RWPE2 (cell line): ENCODE results near the gene RPL35A.
"Not testable (repeated sequence)": the region's sequence is repeated elsewhere in the genome, so short reads cannot be mapped to it uniquely, and the experiment has no call there.

Experiments used
- ATAC-seq: fragments of 200-7000 bp; cut with Tn5 transposase; 3 replicates; pipeline ENCODE4 v1.9.1; 2021; ENCODE audit warnings: low read depth
- DNase-seq: peaks from one replicate; pipeline ENCODE4 v3.0.0-alpha.2; 2020; ENCODE audit warnings: low spot score
- H3K27ac ChIP-seq: fragments of 450-650 bp; 2 replicates; pipeline ENCODE4 v1.5.1; 2017; ENCODE audit warnings: mild to moderate bottlenecking; ENCODE audit not compliant: poor library complexity, severe bottlenecking
- H3K27me3 ChIP-seq: fragments of 250-450 bp; sonication (Bioruptor Pico); 2 replicates; pipeline ENCODE4 v1.5.1; 2021; ENCODE audit warnings: mild to moderate bottlenecking, moderate library complexity; ENCODE audit not compliant: insufficient read depth, poor library complexity, severe bottlenecking
- H3K36me3 ChIP-seq: fragments of 250-450 bp; sonication (Bioruptor Pico); 2 replicates; pipeline ENCODE4 v1.5.1; 2020; ENCODE audit warnings: low read depth, mild to moderate bottlenecking, moderate library complexity
- H3K4me1 ChIP-seq: fragments of 250-450 bp; sonication (Bioruptor Pico); 2 replicates; pipeline ENCODE4 v1.5.1; 2021; ENCODE audit warnings: mild to moderate bottlenecking, moderate library complexity; ENCODE audit not compliant: insufficient read depth, poor library complexity, severe bottlenecking
- H3K4me3 ChIP-seq: fragments of 250-450 bp; sonication (Bioruptor Pico); 2 replicates; pipeline ENCODE4 v1.5.1; 2021; ENCODE audit warnings: mild to moderate bottlenecking, moderate library complexity; ENCODE audit not compliant: severe bottlenecking
- H3K9me3 ChIP-seq: fragments of 250-450 bp; sonication (Bioruptor Pico); 2 replicates; pipeline ENCODE4 v1.5.1; 2021; ENCODE audit warnings: mild to moderate bottlenecking, moderate library complexity; ENCODE audit not compliant: severe bottlenecking
- CTCF ChIP-seq: fragments of 450-650 bp; IDR thresholded peaks from one replicate; pipeline ENCODE4 v1.5.1; 2017; ENCODE audit warnings: mild to moderate bottlenecking, moderate library complexity; ENCODE audit not compliant: poor library complexity, severe bottlenecking

RPL35A gene

DNA sequence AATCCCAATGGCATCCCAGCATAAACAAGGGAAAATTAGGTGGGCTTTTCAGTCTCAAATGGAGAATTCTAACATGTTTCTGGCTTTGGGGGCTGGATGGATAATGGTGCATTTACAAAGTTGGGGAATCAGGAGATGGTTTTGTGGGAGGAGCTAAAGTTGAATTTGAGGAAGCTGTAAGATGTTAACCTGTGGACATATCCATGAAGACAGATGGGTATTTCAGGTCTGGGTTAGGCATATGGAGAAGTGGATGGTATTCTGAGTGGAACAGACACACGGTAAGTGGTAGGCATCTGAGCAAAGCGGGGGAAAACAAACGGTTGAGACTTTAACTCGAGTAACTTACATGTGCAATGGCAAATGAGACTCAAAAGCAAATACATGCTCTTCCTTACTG, 8.4 kb downstream of the RPL35A start:
- Histone ChIP-seq H3K36me3 (peaks cover 30% of the 10 kb centered on the region), H3K27ac (peak overlapping the region; percentile 64), H3K4me1 (peaks cover 25% of the 10 kb centered on the region), H3K4me3 (no peak overlapping the region), H3K27me3 (no peaks in the 10 kb centered on the region), H3K9me3 (no peaks in the 10 kb centered on the region)
- DNase-seq (no peak), ATAC-seq (no peak)
- no peak for TF ChIP-seq CTCF

DNA sequence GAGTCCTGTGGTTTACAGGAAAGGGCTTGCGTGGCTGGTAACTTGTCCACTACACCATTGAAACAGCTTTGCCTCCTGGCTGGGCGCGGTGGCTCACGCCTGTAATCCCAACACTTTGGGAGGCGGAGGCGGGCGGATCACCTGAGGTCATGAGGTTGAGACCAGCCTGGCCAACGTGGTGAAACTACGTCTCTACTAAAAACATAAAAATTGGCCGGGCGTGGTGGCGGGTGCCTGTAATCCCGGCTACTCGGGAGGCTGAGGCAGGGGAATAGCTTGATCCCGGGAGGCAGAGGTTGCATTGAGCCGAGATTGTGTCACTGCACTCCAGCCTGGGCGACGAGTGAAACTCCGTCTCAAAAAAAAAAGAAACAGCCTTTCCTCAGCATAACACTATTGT, 8.9 kb downstream of the RPL35A start:
- Histone ChIP-seq H3K4me1 (peaks cover 23% of the 10 kb centered on the region), H3K36me3 (peaks cover 25% of the 10 kb centered on the region), H3K27ac (peak overlapping the region; percentile 64)
- not testable (repeated sequence) for ATAC-seq, H3K9me3 ChIP-seq, H3K4me3 ChIP-seq, DNase-seq, H3K27me3 ChIP-seq

GRCh38 chr3:197959500-197959890, 9.5 kb downstream of the RPL35A start:
- DNase-seq (no peak), ATAC-seq (no peak)
- peak overlapping the region; percentile 64 for H3K27ac ChIP-seq
- H3K4me1 ChIP-seq: peaks cover 23% of the 10 kb centered on the region
- peak overlapping the region; percentile 50 for H3K4me3 ChIP-seq
- no peak for TF ChIP-seq CTCF
- peaks cover 18% of the 10 kb centered on the region for H3K36me3 ChIP-seq
- no peaks in the 10 kb centered on the region for H3K27me3 ChIP-seq
- H3K9me3 ChIP-seq: no peaks in the 10 kb centered on the region

GRCh38 chr3:197959891-197960693, 10.1 kb downstream of the RPL35A start, which contains the start of gene LMLN:
TSS of gene LMLN (plus strand) at chr3:197960217. CDS start at chr3:197960246, 29 bp downstream.
- peak; percentile 82 for ATAC-seq

More at GRCh38 chr3:197959891-197960693, 10.1 kb downstream of the RPL35A start, which contains the start of gene LMLN:
- peaks cover 23% of the 10 kb centered on the region for H3K4me1 ChIP-seq
- H3K27me3 ChIP-seq: no peaks in the 10 kb centered on the region
- H3K4me3 ChIP-seq: peak within 1 kb of the TSS; percentile 50
- H3K36me3 ChIP-seq: peaks cover 12% of the 10 kb centered on the region
- no peak for TF ChIP-seq CTCF
- peak within 1 kb of the TSS; percentile 64 for H3K27ac ChIP-seq
- no peaks in the 10 kb centered on the region for H3K9me3 ChIP-seq
- DNase-seq: peak; percentile 94
